Stimulated activated CD4-positive, alpha-beta T cell treated with anti-CD3 and anti-CD28 coated beads, Interleukin-1b, Interleukin-23, amount 100 ng/mL, for 1 hour (primary cell): ENCODE measurements around the gene VWA2.
A peak's percentile ranks its signal among the peaks of the same experiment; 100 is the strongest.

Experiments used
- DNase-seq, 2 donors: peaks; one replicate each; pipeline ENCODE4 v3.0.0-alpha.2; 2020; ENCODE audit warnings: low read depth in 2 of 2

The VWA2 gene

DNA sequence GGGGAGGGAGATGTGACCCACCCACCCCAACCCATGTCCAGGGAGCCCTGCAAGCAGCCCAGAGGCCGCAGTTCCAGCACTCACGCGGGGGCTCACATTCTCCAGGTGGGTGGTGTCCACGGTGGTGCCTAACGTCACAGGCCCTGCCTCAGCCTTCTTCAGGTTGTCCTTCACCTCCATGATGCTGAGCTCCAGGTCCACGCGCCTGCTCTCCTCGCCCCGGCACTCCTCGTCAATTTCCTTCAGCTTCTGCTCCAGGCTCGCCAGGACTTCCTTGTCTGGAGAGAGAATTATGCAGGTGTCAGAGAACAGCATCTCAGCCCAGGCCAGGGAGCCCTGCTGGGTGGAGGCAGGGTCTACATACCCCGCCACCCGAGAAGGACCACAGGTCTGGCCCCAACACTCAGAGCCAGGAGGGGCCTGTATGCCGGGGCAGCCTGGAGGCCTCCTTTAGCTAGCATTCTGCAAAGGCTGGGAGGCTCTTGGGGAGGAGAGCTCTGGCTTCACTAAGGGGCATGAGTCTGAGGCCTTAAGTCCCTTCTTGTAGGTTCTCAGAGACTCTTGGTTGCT lies 58.2 kb downstream of the VWA2 start:
- DNase-seq: no peak

DNA sequence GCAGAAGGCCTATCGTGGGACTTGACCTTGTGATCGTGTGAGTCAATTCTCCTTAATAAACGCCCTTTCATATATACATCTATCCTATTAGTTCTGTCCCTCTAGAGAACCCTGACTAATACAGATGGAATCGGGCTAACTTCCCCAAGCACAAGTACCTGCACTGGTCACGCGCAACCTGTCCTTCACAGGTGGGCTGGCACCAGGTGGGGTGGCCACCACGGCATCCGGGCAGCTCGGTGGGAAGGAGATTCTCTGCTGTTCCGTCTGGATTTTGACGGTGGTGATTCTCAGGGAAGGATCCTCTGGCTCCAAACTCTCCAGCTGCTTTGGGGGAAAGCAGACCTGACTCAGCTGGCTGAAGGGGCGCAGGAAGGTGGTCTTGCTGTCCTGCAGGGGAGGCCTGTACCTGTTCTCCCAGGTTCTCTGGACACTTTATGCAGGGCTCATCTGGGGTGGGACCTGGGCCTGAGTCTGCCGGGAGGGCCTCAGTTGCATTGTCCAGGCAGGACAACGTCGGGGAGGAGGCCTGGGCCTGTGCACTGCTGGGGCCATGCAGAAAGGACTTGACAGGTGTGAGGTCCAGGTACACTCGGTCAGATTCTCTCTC lies 61.1 kb downstream of the VWA2 start:
- DNase-seq: no peak

DNA sequence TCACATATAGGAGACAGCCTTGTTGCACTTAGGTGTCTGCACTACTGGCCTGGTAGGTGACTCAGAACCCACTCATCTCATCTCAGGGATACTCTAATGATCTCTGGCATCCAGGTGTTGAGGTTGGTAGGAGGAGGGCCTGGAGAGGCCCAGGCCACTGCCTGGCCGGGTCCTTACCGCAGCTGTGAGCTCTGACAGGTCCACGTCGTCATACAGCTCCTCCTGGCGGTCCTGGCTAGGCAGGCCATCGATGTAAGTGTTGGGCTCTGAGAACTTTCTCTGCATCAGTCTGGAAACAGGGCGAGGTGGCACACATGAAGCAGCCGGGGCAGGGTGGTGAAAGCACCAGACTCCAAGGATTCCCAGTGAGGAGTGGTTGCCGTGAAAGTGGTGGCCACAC lies 62.1 kb downstream of the VWA2 start:
- no peak for DNase-seq

DNA sequence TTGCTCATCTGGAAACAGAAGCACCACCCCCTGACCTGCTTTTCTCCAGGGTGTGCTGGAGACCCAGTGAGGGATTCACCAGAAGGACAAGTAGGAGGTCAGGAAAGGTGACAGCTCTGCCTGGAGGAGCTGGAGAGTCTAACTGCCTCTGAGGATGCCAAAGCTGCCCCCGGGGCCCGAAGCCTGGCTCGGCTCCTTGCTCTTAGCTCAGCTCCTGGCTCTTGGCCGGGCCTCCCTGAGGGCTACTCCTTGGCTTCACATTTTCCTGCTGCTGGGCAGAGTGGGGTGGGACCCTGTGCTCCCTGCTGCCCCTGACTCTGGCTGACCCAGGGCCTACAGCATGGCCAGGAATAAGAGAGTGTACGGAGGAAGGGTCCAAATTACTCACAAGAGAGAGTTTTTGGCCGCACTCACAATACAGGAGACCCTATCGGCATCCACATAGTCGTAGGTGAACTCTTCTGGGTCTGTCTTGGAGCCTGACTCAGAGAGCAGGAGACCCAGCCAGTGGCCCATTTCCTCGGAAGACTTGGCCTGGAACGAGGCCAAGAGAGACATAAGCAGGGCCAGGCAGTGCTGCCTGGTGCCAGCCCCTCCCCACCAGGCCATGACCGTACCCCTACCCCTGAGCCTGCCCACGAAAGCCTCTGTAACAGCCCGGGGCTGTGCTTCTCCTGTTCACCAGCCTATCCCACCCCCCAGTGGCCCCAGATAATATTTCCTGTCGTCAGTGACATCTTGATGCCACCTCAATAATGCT lies 63.1 kb downstream of the VWA2 start:
- no peak for DNase-seq

DNA sequence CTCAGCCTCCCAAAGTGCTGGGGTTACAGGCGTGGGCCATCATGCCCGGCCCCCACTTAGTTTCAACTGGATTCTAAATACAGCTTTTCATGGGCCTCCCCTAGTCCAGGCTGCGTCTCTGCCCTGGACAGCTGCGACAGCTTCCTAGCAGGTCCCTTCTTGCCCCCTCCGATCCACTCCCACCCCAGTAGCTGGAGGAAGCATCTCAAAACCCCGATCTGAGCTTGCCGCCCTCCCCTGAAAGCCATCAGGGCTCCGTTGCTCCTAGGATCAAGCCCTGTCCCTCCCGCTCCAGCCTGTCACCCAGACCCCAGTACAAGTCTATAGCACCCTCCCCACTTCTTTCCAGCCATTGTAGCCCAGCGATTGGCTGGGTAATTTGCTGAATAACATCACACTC lies 64.5 kb downstream of the VWA2 start:
- no peak for DNase-seq

DNA sequence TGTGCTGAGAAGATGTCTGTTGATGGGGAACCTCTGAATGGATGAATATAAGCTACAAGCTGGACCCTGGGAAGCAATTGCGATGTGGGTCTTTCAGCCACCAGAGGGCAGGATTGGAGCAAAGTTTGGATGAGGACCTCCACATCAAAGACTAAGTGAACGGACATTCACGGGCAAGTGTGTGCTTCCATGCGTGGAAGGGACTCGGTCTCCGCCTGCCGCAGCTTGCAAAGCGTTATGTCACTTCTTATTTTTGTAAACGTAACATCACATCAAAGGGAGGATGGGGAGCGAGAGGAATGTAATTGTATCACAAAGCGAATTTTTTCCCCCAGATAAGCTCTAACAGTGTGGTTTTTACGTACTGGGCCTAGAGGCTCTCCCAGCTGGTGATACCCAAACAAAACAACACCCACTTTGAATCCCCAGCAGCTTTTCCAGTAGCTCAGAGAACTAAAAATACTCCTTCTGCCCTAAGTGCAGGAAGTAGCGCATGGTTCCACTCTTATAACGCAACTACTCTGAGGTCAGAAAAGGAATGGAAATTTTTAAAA lies 65.0 kb downstream of the VWA2 start:
- DNase-seq: peak; percentile 14 to 54

DNA sequence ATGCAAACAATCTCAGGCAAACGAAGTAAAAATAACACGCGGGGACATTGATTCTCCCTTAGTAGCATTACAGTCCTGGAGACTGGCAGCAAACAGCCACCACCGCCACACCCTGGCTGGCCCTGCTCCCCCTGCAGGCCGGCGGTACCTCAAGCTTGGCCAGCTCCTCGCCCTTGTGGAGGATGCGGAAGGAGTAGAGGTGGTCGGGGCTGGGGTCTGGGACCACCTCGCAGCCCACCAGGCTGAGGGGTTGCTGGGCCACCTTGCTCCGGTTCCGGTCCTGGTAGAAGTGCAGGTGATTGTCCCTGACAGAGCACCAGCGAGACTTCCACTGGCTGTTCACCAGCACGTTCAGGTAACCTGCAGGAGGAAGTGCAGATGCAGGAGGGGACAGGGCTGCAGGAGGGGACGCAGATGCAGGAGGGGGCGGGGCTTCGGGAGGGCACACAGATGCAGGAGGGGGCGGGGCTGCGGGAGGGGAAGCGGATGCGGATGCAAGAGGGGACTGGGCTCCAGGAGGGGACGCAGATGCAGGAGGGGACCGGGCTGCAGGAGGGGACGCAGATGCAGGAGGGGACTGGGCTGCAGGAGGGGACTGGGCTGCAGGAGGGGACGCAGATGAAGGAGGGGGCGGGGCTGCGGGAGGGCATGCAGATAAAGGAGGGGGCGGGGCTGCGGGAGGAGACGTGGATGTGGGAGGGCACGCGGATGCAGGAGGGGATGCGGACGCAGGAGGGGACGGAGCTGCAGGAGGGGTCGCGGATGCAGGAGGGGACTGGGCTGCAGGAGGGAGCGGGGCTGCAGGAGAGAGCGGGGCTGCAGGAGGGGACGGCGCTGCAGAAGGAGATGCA lies 65.7 kb downstream of the VWA2 start:
- peak; percentile 11 to 20 for DNase-seq

DNA sequence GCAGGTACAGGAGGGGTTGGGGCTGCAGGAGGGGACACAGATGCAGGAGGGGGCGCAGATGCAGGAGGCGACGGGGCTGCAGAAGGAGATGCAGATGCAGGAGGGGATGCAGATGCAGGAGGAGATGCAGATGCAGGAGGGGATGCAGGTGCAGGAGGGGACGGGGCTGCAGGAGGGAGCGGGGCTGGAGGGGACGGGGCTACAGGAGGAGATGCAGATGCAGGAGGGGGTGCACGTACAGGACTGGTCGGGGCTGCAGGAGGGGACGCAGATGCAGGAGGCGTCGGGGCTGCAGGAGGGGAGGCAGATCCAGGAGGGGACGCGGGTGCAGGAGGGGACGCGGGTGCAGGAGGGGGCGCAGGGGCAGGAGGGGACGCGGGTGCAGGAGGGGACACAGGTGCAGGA lies 66.5 kb downstream of the VWA2 start:
- no peak for DNase-seq

DNA sequence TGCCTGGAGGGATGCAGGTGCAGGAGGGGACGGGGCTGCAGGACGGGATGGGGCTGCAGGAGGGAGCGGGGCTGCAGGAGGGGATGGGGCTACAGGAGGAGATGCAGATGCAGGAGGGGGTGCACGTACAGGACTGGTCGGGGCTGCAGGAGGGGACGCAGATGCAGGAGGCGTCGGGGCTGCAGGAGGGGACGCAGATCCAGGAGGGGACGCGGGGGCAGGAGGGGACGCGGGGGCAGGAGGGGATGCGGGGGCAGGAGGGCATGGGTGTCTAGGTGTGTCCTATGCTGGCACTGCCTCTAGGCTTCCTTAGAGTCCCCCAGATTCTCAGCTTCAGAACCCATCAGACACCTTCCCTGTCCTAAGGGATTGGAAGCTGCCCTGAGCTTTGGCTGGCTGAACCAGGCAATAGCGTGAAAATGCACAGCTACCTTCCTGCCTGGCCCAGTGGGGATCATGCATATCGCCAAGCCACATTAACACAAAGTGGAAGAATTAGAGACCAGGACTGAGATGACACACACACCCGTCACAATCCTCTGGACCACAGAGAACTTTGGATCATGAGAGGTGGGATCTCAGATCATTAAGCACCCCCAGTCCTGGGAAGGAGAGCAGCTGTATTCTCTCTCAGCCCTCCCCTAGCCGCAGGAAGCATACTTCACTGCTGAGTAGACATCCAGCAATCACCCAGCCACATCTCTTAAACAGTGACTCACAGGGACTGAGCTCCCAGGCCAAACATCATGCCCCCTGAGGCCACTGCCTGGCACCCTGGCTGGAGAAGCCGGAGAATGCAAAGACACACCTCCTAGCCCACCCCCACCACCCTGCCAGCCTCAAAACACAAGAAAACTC lies 67.3 kb downstream of the VWA2 start:
- DNase-seq: no peak

DNA sequence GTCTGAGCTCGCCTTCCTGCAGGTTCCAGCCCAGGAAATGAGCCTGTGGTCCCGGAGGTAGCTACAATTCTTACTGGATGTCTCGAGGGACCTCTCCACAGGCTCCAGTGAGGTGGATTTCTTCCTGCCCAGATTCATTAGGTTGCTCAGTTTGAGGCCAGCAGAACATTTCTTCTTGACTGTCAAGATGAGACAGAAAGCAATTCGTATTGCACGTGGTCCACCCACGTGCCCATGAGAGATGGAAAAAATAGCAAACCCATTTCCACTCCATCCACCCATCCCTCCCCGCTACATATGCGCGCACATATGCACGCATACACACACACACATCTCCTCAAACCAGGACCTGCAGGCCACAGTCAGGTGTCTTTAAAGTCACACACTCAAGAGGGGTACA lies 68.7 kb downstream of the VWA2 start:
- no peak for DNase-seq

DNA sequence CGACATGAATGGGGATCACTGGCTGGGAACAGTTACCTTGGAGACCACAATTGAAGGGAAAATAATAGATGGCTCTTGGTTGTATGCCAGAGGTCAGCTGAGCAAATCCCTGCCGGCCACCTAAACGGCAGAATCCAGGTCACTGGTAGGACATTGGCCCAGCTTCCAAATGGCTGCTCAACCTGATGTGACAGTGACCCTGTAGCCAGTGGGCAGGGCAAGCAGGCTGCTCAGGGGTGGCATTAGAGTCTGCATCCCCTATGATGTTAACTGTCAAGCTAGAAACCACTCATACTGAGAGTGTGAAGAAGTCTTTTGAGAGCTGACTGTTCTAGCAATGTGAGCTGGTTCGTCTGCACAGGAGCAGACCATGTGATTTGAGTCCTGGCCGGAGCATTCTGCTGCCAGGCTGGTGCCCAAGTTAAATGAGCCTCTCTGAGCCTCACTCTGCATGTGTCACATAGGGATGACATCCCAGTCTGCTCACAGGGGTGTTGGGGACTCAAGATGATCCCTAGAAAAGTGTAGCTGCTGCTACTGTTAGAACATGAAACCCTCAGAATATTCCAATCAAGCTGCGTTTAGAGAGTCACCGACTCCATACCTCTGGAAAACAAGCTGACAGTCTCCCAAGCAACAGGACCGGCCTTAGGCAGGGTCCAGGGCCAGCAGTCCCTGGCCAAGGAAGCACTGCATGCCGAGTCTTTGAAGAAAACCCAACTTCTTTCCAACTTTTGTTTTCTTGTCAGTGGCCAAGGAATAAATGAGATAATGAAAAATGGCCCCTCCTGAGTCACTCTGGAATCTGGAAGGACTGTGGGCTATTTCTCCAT lies 69.7 kb downstream of the VWA2 start:
- DNase-seq: no peak

DNA sequence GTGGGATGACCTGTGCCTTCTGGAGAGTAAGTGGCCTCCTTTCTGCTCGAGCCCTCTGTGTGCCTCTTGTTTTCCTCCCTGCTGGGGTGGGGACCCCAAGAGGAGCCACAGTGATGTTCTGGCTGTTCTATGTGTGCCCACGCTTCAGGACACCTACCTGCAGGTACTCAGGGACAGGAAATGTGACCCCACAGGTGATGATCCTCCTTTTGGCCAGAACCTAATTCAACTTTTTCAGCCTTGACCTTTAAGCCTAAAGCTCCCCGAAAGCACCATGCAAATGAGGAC lies 70.3 kb downstream of the VWA2 start:
- no peak for DNase-seq

DNA sequence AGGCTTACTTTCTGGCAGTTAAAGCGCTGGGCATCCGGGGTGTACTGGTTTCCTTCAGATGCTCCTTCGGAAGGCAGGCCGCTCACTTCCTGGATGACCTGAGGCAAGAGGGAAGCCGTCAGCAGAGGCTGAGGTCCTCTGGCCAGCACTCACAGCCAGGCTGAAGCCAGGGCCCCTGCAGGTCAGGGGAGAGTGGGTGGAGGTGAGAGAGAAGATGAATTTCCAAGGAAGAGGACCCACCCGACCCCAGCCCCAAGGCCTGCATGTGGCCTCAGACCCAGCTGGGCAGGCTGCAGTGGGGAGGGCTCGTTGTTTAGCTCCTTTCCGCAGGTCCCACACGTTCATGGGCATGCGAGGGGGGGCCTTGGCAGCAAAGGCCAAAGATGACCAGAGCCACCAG lies 71.3 kb downstream of the VWA2 start:
- no peak for DNase-seq

DNA sequence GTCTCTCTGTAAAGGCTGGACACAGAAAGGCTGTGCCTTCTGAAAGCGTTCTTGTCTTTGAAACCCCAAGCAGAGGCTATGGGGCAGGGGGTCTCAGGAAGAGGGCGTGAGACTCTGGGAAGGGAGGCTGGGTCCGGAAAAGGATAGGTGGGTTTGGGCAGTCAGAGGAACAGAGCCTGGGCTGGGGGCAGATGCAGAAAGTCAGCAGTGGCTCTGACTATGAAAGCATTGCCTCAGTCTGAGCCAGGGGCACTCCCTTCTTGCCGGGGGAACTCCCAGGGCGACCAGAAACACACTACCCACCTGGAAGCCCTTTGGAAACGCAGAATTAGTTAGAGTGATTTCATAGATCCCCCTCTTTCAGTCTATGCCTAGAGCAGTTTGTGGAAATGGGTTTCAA lies 72.0 kb downstream of the VWA2 start:
- DNase-seq: no peak

DNA sequence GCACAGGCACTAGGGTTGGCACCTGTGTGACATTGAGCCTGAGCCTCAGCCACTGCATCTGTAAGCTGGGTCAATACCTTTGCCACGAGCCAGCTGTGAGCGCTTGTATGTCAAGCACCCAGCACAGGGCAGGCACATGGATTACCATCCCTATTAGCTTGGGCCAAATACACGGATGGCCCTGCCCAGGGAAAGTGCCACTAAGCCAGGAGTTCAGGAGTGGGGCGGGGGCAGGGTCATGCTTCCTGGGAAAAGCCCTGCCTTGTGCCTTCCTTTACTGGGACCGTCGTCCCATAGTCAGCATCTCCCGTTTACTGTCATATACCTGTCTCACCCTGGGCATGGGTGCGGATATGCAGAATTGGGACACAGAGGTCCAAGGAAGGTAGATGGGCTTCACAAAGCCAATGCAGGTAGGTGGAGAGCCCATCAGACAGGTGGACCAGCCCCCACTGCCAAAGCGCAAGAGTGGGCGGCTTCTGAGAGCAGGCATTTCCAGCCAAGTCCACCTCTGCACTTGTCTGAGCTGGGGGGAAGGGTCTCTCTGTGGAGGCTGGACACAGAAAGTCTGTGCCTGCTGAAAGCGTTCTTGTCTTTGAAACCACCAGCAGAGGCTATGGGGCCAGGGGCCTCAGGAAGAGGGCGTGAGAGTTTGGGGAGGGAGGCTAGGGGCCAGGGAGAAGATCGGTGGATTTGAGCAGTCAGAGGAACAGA lies 72.6 kb downstream of the VWA2 start:
- DNase-seq: no peak

DNA sequence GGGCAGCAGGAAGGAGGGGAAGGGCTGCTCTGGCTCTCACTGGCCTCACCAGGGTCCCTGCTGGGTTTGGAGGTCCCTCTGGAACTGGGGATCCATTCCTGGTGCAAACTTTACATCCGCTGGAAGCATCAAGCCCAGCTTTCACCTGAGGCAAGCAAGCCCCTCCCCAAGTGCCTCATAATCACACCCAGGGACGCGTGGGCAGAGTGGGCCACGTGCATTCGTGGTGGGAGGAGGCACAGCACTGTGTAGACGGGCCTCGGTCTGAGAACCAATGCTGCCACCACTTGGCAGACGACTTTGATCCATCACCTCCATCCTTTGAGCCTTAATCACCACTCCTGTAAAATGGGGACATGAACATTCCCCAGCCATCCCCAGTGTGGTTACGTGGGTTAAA lies 74.1 kb downstream of the VWA2 start:
- no peak for DNase-seq

DNA sequence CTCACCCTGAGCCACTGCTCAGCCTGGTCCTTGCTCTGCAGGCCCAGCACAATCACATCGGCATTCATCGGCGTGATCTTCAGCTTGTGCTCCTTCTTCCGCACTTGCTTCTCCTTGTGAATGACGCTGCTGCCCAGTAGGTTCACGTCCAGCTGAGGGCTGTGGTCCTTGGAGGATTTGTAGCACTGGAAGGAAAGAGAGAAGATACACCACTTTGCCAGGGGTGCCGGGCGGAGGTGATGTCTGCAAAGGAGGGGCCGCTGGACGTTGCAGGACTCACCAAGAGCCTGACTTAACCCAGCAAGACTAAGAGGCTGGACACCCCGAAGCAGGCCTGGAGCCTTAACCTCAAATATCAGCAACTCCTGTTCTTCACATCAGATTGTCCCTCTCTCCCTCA lies 74.8 kb downstream of the VWA2 start:
- DNase-seq: no peak

DNA sequence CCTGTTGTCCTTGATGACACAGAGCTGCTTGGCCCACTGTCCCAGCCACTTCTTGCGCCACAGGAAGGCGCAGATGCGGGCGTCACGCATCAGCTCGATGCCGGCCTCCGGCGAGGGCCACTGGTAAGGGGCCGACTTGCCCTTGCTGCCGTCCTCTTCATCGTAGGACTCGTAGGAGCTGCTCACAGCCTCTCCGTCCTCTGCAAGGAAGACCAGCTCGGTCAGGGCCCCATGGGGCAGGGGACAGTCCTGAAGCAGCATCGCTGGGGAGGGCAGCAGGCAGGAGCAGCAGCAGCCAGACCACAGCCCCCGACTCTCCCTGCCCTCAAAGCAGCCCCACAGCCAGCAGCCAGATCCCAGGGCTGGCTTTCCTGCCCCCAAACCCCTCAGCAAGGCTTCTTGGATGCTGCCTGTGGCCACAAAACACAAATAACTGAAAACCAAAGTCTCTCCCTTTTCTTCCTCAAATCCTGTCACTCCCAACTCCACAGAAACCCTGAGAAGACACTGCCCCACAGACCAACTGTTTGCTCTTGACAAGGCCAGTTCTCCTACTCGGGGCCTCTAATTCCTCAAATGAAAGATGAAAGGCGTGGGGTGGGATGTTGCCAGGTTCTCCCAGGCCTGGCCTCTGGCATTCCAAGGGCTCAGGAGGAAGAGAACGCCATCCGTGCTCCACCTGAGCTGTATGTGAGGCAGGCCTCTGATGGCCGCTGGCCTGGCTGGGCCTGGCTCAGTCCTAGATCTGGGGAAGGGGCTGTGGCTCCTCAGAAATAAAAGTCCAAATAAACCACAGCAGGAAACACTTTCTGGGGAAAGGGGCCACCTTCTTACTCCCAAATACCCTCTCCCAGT lies 76.7 kb downstream of the VWA2 start:
- DNase-seq: no peak

DNA sequence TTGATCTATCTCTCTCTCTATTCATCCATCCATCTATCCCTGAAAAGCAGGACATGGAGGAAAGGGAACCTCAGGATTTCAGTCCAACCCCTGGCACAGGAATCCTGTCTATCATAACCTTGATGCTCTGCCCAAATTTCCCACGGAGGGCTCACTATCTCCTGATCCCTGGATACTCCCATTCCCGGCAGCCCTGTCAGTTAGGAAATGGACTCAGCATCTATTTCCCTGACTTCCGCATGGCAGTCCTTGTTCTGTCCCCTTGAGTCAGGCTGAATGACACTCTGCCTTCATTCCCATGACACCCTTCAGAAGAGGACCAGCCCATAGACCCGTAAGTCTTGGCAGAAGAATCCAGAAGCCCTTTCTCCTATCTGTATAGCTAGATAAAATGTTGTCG lies 77.7 kb downstream of the VWA2 start:
- DNase-seq: no peak
